Measurements from ENCODE around the gene TBK1.

Gene TBK1

DNA sequence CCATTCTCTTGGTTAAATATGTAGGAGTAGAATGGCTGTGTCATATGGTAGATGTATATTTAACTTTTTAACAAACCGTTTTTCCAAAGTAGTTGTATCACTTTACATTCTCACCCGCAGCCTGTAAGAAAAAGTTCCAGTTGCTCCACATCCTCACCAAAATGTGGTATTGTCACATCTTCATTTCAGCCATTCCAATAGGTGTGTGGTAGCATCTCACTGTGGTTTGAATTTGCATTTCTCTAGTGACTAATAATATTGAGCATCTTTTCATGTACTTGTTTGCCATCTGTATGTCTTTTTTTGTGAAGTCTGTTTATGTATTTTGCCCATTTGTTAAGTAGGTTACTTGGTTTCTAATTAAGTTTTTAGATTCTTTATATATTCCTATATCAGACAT is 78.6 kb downstream of the TBK1 start:
- TF ChIP-seq, protein P1, sequence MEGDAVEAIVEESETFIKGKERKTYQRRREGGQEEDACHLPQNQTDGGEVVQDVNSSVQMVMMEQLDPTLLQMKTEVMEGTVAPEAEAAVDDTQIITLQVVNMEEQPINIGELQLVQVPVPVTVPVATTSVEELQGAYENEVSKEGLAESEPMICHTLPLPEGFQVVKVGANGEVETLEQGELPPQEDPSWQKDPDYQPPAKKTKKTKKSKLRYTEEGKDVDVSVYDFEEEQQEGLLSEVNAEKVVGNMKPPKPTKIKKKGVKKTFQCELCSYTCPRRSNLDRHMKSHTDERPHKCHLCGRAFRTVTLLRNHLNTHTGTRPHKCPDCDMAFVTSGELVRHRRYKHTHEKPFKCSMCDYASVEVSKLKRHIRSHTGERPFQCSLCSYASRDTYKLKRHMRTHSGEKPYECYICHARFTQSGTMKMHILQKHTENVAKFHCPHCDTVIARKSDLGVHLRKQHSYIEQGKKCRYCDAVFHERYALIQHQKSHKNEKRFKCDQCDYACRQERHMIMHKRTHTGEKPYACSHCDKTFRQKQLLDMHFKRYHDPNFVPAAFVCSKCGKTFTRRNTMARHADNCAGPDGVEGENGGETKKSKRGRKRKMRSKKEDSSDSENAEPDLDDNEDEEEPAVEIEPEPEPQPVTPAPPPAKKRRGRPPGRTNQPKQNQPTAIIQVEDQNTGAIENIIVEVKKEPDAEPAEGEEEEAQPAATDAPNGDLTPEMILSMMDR (IDR thresholded peaks at IDR 0.05; ENCODE audit: low read length), result no peak
- no peak for TF ChIP-seq EZH2 (IDR thresholded peaks at IDR 0.05; ENCODE audit: borderline replicate concordance, low read length)
- Histone ChIP-seq H3K9ac (ENCODE audit: low read length) (no peak overlapping the region), H3K27me3 (ENCODE audit: insufficient read depth, low read length) (no peaks in the 10 kb centered on the region; the same call in 1 of the 2 replicates), H3K4me3 (ENCODE audit: low read depth, low read length, poor library complexity, severe bottlenecking) (no peak overlapping the region), H3K9me2 (ENCODE audit: low read depth, low read length) (no peaks in the 10 kb centered on the region), H3K36me3 (ENCODE audit: insufficient read depth, low read length) (no peaks in the 10 kb centered on the region), H3K79me2 (ENCODE audit: insufficient read depth, low read length) (no peaks in the 10 kb centered on the region), H3K4me2 (ENCODE audit: low read length) (no peak overlapping the region), H3F3A (ENCODE audit: insufficient read depth, low read length) (no peaks in the 10 kb centered on the region), H3K4me1 (ENCODE audit: insufficient read depth, low read length, severe bottlenecking) (no peaks in the 10 kb centered on the region), H3K9me3 (ENCODE audit: low read length) (no peaks in the 10 kb centered on the region), H3K27ac (ENCODE audit: low read depth, low read length, poor library complexity, severe bottlenecking) (no peak overlapping the region), H4K20me1 (ENCODE audit: insufficient read depth, low read length) (no peaks in the 10 kb centered on the region), H2AFZ (ENCODE audit: low read length) (no peak overlapping the region)

DNA sequence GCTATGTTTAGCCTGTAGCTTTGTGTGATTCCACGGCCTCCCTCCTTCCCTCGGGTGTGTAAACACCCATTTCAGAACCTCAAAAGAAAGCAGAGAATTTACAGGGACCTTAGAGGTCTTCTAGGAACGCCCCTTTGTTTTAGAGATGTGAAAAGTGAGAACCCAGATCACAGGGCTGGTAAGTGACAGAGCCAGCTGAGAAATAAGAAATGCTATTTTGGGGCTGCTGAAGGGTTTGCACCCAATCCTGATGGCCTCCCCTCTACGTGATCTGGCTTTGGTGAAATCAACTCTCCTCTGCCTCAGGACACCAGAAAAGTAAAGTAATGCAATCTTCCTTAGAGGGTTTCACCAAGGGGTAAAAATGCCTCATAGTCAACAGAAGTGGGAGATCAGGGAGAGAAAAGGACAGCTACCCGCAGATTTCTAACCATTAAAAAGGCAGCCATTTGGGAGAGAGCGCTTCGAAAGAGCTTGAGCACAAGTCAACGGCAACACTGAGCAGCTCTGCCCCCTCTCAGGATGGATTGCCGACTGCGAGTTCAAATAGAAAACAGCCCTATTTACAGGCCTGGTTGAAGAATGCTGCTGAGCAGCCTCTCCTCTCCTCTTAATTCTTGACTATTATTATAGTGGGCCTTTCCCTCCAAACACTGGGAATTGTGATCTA is 79.9 kb downstream of the TBK1 start:
- Histone ChIP-seq H3K36me3 (ENCODE audit: insufficient read depth, low read length) (no peaks in the 10 kb centered on the region), H3K4me1 (ENCODE audit: insufficient read depth, low read length, severe bottlenecking) (no peaks in the 10 kb centered on the region), H3K27me3 (ENCODE audit: insufficient read depth, low read length) (no peaks in the 10 kb centered on the region; the same call in 1 of the 2 replicates), H3K9me3 (ENCODE audit: low read length) (no peaks in the 10 kb centered on the region), H3K4me3 (ENCODE audit: low read depth, low read length, poor library complexity, severe bottlenecking) (no peak overlapping the region), H4K20me1 (ENCODE audit: insufficient read depth, low read length) (no peaks in the 10 kb centered on the region), H3K9me2 (ENCODE audit: low read depth, low read length) (no peaks in the 10 kb centered on the region), H3K4me2 (ENCODE audit: low read length) (no peak overlapping the region), H3F3A (ENCODE audit: insufficient read depth, low read length) (no peaks in the 10 kb centered on the region), H2AFZ (ENCODE audit: low read length) (no peak overlapping the region), H3K9ac (ENCODE audit: low read length) (no peak overlapping the region), H3K27ac (ENCODE audit: low read depth, low read length, poor library complexity, severe bottlenecking) (no peak overlapping the region), H3K79me2 (ENCODE audit: insufficient read depth, low read length) (no peaks in the 10 kb centered on the region)
- TF ChIP-seq, protein P1 (IDR thresholded peaks at IDR 0.05; ENCODE audit: low read length), result no peak
- no peak for TF ChIP-seq EZH2 (IDR thresholded peaks at IDR 0.05; ENCODE audit: borderline replicate concordance, low read length)

DNA sequence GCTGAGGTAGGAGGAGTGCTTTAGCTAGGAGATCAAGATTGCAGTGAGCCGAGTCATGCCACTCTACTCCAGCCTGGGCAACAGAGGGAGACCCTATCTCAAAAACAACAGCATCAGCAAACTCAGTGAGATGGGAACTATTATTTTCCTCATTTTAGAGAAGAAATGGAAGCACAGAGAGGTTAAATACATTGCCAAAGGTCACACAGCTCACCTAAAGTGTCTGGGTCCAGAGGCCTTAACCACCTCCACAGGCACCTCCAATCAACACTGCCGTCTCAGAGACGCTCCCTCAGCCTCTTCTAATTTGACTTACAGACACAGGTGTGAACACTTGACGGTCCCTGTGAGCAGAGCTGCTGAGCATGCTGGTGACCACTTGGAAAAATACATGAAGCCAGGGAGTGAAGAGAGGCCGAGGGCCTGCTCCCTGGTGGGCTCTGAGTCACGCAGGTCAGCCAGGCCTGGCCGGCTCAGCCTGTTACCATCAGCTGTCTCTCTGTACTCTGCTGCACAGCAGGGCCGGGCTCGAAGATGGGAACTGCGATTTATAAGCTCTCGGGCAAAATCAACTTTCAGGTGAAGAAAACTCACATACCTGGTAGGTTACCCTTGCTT is 80.9 kb downstream of the TBK1 start:
- H3K4me3 ChIP-seq (ENCODE audit: low read depth, low read length, poor library complexity, severe bottlenecking), result no peak overlapping the region
- H4K20me1 ChIP-seq (ENCODE audit: insufficient read depth, low read length), result no peaks in the 10 kb centered on the region
- no peak overlapping the region for H3K4me2 ChIP-seq (ENCODE audit: low read length)
- H3K27ac ChIP-seq (ENCODE audit: low read depth, low read length, poor library complexity, severe bottlenecking), result no peak overlapping the region
- H3F3A ChIP-seq (ENCODE audit: insufficient read depth, low read length), result no peaks in the 10 kb centered on the region
- H3K4me1 ChIP-seq (ENCODE audit: insufficient read depth, low read length, severe bottlenecking), result no peaks in the 10 kb centered on the region
- H3K9me3 ChIP-seq (ENCODE audit: low read length), result no peaks in the 10 kb centered on the region
- H3K36me3 ChIP-seq (ENCODE audit: insufficient read depth, low read length), result no peaks in the 10 kb centered on the region
- no peaks in the 10 kb centered on the region for H3K79me2 ChIP-seq (ENCODE audit: insufficient read depth, low read length)
- no peaks in the 10 kb centered on the region for H3K9me2 ChIP-seq (ENCODE audit: low read depth, low read length)
- no peak for TF ChIP-seq EZH2 (IDR thresholded peaks at IDR 0.05; ENCODE audit: borderline replicate concordance, low read length)
- TF ChIP-seq, protein P1 (IDR thresholded peaks at IDR 0.05; ENCODE audit: low read length), result no peak
- H2AFZ ChIP-seq (ENCODE audit: low read length), result no peak overlapping the region
- no peak overlapping the region for H3K9ac ChIP-seq (ENCODE audit: low read length)
- no peaks in the 10 kb centered on the region; the same call in 1 of the 2 replicates for H3K27me3 ChIP-seq (ENCODE audit: insufficient read depth, low read length)
